Stomach (tissue), 4 donors: ENCODE data around the gene SEL1L.

Experiments
- CTCF ChIP-seq, 7 experiments: fragments of 450-650 bp in 4 of 7; fragments of 200-600 bp in 3 of 7; sonication (generic) in 3 of 7; IDR thresholded peaks; one replicate each; pipeline ENCODE4 v1.5.1; 2016 to 2019; ENCODE audit warnings: antibody characterized with exemption in 7 of 7, control low read depth in 2 of 7, mild to moderate bottlenecking in 1 of 7
- EP300 ChIP-seq: sonication (generic); formaldehyde crosslinking; IDR thresholded peaks from one replicate; pipeline ENCODE4 v1.6.1; 2017; ENCODE audit warnings: antibody characterized with exemption
- POLR2A ChIP-seq, 4 donors: fragments of 450-650 bp; IDR thresholded peaks; one replicate each; pipeline ENCODE4 v1.6.1; 2016; ENCODE audit warnings: antibody characterized with exemption in 4 of 4, control low read depth in 2 of 4, mild to moderate bottlenecking in 1 of 4, moderate library complexity in 1 of 4
- POLR2AphosphoS5 ChIP-seq, 3 donors: sonication (generic); formaldehyde crosslinking; IDR thresholded peaks; one replicate each; pipeline ENCODE4 v1.6.1; 2016; ENCODE audit warnings: antibody characterized with exemption in 3 of 3

- TF ChIP-seq CTCF (IDR thresholded peaks at IDR 0.05) (no peak), POLR2A (IDR thresholded peaks at IDR 0.05) (no peak), POLR2AphosphoS5 (IDR thresholded peaks at IDR 0.05) (no peak), EP300 (no peak)
Observed at GRCh38 chr14:81435391-81436295, 98.0 kb downstream of the SEL1L start.
